SH-SY5Y (cell line): ENCODE measurements around the gene F2RL1.

Source experiments
- GATA2 ChIP-seq: IDR thresholded peaks from 2 replicates; pipeline ENCODE4 v1.6.1; 2011; ENCODE audit warnings: mild to moderate bottlenecking, low read depth, low read length
- GATA3 ChIP-seq: IDR thresholded peaks from 2 replicates; pipeline ENCODE4 v1.6.1; 2011; ENCODE audit warnings: low read depth, mild to moderate bottlenecking, low read length, moderate library complexity

GRCh38 chr5:76836585-76836984, 17.8 kb downstream of the F2RL1 start:
- TF ChIP-seq GATA3 (no peak), GATA2 (no peak)
